GM21367 (cell line): Measurements from ENCODE around the gene SLC6A15.
A peak's percentile ranks its signal among the peaks of the same experiment; 100 is the strongest.

ENCODE experiments used
- ATAC-seq: cut with Tn5 transposase; IDR thresholded peaks from one replicate; pipeline ENCODE4 v1.9.1; 2021; ENCODE audit not compliant: unreplicated experiment

The SLC6A15 gene

GRCh38 chr12:84875241-84875640 lies 37.4 kb downstream of the SLC6A15 start:
- ATAC-seq: no peak

- ATAC-seq: no peak
Measured at GRCh38 chr12:84874825-84875139, 37.8 kb downstream of the SLC6A15 start.

- ATAC-seq: peak; percentile 98
Measured at GRCh38 chr12:84874125-84874824, 38.3 kb downstream of the SLC6A15 start.

- ATAC-seq: no peak
Measured at GRCh38 chr12:84862186-84862585, 50.4 kb downstream of the SLC6A15 start.

GRCh38 chr12:84860718-84861117 lies 51.9 kb downstream of the SLC6A15 start:
- ATAC-seq: no peak

- no peak for ATAC-seq
Measured at GRCh38 chr12:84858796-84859195, 53.8 kb downstream of the SLC6A15 start.

GRCh38 chr12:84857525-84858208 lies 54.9 kb downstream of the SLC6A15 start:
- no peak for ATAC-seq

- no peak for ATAC-seq
Measured at GRCh38 chr12:84856156-84856900, 56.3 kb downstream of the SLC6A15 start.

GRCh38 chr12:84843593-84844144 lies 68.9 kb downstream of the SLC6A15 start:
- ATAC-seq: no peak

GRCh38 chr12:84842406-84843013 lies 70.1 kb downstream of the SLC6A15 start:
- peak; percentile 88 for ATAC-seq

GRCh38 chr12:84841591-84841990 lies 71.0 kb downstream of the SLC6A15 start:
- ATAC-seq: no peak

GRCh38 chr12:84840356-84840755 lies 72.2 kb downstream of the SLC6A15 start:
- ATAC-seq: no peak

- ATAC-seq: no peak
Measured at GRCh38 chr12:84826925-84827324, 85.7 kb downstream of the SLC6A15 start.

- ATAC-seq: peak; percentile 43
Measured at GRCh38 chr12:84825149-84825548, 87.5 kb downstream of the SLC6A15 start.

GRCh38 chr12:84822525-84822924 lies 90.1 kb downstream of the SLC6A15 start:
- no peak for ATAC-seq

GRCh38 chr12:84816916-84817695 lies 95.5 kb downstream of the SLC6A15 start:
- ATAC-seq: no peak

- no peak for ATAC-seq
Measured at GRCh38 chr12:84814664-84815245, 97.8 kb downstream of the SLC6A15 start.

GRCh38 chr12:84813780-84814663 lies 98.6 kb downstream of the SLC6A15 start:
- ATAC-seq: no peak

- no peak for ATAC-seq
Measured at GRCh38 chr12:84811291-84811690, 101.3 kb downstream of the SLC6A15 start.
